GM12864 (cell line): Measurements from ENCODE around the gene VANGL2.

ENCODE experiments used
- DNase-seq: peaks from one replicate; pipeline ENCODE4 v3.0.0-alpha.2; 2011; ENCODE audit warnings: low read depth
- H3K4me3 ChIP-seq: 2 replicates; pipeline ENCODE4 v1.5.1; 2011; ENCODE audit warnings: mild to moderate bottlenecking, low read depth, low read length, control low read depth
- TF ChIP-seq, protein P1 (sequence below): IDR thresholded peaks from 2 replicates; pipeline ENCODE4 v1.5.1; 2011; ENCODE audit warnings: low read depth, mild to moderate bottlenecking, moderate library complexity, low read length, control low read depth, inconsistent platforms; ENCODE audit errors: missing control alignments

VANGL2 gene

GRCh38 chr1:160427625-160428024 is 27.3 kb downstream of the VANGL2 start:
- no peak overlapping the region for H3K4me3 ChIP-seq
- no peak for DNase-seq
- TF ChIP-seq, protein P1, sequence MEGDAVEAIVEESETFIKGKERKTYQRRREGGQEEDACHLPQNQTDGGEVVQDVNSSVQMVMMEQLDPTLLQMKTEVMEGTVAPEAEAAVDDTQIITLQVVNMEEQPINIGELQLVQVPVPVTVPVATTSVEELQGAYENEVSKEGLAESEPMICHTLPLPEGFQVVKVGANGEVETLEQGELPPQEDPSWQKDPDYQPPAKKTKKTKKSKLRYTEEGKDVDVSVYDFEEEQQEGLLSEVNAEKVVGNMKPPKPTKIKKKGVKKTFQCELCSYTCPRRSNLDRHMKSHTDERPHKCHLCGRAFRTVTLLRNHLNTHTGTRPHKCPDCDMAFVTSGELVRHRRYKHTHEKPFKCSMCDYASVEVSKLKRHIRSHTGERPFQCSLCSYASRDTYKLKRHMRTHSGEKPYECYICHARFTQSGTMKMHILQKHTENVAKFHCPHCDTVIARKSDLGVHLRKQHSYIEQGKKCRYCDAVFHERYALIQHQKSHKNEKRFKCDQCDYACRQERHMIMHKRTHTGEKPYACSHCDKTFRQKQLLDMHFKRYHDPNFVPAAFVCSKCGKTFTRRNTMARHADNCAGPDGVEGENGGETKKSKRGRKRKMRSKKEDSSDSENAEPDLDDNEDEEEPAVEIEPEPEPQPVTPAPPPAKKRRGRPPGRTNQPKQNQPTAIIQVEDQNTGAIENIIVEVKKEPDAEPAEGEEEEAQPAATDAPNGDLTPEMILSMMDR, result no peak

GRCh38 chr1:160428053-160428452 is 27.7 kb downstream of the VANGL2 start:
- TF ChIP-seq, protein P1, result no peak
- H3K4me3 ChIP-seq, result no peak overlapping the region
- no peak for DNase-seq

DNA sequence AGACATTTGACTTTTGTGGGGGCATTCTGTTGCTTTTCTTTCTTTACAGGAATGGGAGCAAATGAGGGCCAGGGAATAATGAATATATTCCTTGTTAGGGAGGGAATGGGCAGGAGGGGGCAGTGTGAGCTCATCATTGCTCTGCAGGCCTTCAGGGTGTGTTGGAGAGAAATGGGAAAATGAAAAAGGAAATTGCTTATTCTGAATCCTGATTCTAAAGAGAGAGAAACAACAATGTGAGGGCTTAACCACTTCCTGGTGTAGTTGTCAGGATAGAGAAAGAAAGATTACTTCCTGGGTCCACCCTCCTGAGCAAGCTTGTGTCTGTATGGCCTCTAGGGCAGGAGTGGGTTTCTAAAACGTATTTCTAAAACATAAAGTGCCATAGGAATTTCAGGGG is 28.3 kb downstream of the VANGL2 start:
- no peak overlapping the region for H3K4me3 ChIP-seq
- no peak for DNase-seq
- TF ChIP-seq, protein P1, result peak; percentile 57

DNA sequence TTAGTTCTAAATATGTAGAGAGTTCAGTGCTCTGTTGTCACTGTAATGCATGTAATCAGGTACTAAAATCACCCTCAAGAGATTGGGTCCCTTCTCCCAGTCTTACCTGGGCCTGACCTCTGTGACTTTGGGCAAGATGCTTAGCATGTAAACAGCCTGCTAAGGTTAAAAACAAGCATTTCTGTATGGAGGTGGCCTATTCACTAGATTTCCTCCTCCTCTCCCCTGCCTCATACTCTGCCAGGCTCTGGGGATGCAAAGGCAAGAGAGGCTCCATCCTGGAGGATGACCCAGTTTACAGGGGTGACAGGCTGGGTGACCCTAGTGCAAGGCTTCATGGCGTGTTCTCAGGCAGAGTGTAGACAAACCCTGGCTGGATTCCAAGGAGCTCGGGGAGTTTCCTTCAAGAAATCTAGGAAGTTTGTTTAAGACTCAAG is 28.8 kb downstream of the VANGL2 start:
- TF ChIP-seq, protein P1, result no peak
- no peak for DNase-seq

DNA sequence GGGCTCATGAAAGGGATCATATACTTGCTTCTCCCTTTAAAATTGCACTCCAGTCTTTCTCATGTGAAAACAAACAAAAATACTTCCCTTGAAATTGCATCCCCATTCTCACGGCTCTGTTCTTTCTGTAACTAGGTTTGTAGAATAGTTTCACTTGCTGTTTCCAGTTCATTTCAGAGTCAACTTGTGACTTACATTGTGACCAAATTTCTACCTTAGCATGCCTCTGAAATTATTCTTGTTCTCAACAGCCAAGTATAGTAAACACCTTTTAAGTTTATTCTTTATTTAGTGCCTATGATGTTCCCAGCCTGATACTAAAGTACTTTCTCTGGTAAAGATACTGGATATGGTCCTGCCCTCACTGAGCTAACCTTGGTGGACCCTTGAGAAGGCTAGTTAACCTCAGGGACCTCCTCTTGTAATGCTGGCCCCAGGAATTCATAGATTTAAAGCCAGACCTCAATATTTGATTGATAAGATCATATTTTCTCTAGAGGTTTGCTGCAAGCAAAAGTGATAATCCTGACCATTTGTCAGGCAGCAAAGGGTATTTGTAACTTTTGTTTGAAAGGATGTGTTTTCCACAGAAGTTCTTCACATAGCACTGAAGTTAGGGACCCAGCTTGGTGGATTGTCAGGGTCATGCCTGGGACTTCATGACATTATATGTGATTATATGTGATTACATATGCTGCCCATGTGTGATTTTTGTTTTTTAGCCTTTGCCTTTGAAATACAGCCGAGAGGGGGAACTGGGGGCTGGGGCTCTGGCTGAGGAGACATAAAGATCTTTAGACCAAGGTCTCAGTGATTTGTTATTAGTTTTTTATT is 29.6 kb downstream of the VANGL2 start:
- H3K4me3 ChIP-seq, result no peak overlapping the region; the same call in 1 of the 2 replicates
- TF ChIP-seq, protein P1, result no peak
- peak; percentile 92 for DNase-seq

More for the DNA sequence above, 28.8 kb downstream of the VANGL2 start:
- no peak overlapping the region for H3K4me3 ChIP-seq

GRCh38 chr1:160431006-160431405 is 30.6 kb downstream of the VANGL2 start:
- TF ChIP-seq, protein P1, result no peak
- H3K4me3 ChIP-seq, result no peak overlapping the region
- DNase-seq, result no peak

DNA sequence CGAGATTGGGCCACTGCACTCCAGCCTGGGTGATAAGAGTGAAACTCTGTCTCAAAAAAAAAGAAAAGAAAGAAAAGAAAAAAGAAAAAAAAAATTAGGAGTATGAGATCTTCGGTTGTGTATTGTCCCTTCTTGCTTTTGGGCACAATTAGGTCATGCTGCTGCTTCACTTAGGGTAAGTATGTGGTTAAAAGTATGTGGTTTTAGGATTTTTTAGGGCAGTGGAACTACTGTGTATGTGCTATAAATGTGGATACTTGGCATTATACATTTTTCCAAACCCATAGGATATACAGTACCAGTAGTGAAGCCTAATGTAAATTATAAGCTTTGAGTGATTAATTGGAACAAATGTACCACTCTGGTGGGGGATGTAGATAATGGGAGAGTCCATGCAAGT is 31.2 kb downstream of the VANGL2 start:
- DNase-seq, result no peak
- TF ChIP-seq, protein P1, result no peak
- H3K4me3 ChIP-seq, result no peak overlapping the region
